NCI-H2029 treated with DMSO at 0.1 percent for 48 hours (cell line): ENCODE data around the gene TIMP3.
A peak's percentile ranks its signal among the peaks of the same experiment; 100 is the strongest.

Experiments used
- DNase-seq: peaks from one replicate; lab custom pipeline; 2025; lab: John Stamatoyannopoulos, UW

TIMP3 gene

DNA sequence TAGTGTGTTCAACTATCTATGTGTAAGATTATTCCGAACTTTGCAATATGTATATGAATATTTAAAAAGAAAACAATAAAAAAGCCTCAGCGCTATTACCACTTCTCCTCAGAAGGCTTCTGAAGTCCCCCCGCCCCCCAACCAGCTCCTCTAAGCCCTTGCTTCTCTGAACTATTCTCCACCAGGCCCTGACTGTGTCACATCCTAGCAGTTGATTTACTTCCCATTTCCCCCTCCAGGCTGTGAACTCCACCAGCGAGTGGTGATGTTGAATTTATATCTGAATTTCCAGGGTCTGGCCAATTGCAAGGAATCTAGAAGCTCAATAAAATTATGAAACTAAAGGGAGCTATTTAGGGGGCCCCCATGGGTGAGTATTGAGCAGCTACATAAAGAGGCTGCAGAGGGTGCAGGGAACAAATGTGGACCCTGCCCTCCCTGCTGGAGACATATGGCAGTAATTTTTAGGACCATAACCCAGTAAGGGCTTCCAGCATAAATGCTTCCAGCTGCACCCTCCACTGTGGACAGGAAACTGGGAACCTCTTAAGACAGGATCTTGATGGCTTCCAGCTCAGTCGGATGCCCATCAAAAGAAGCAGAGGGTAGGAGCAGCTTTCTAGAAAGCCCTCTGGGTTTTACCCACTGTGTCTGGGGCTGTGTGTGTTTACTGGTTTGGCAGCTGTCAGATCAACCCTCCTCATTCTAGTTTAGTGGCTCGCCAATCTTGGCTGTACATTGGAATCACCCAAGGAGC, 81.4 kb downstream of the TIMP3 start:
- no peak for DNase-seq

- DNase-seq, result no peak
Measured at GRCh38 chr22:32887324-32887980, 85.9 kb downstream of the TIMP3 start.

DNA sequence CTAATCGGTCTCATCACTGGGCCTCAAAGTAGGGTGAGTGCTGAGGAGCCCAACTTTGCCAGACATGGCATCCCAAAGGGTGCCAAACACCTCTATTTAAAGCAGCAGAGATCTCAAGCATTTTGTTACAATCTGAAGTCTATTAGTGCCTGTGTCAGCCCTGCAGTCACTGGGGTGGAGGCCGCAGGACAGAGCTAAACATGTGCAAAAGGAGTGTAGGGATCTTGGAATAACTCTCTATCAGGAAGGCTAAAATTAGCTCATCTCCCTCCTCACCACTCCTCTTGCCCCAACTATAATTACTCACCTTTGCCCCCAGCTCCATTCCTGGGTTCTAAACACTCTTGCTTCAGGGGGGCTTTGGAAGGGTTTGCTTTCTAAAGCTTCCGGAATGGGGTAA, 87.5 kb downstream of the TIMP3 start:
- no peak for DNase-seq

GRCh38 chr22:32896891-32897290, 95.4 kb downstream of the TIMP3 start:
- DNase-seq, result no peak

GRCh38 chr22:32897400-32897799, 95.9 kb downstream of the TIMP3 start:
- DNase-seq, result no peak

- DNase-seq, result no peak
Measured at GRCh38 chr22:32900886-32901635, 99.6 kb downstream of the TIMP3 start.

DNA sequence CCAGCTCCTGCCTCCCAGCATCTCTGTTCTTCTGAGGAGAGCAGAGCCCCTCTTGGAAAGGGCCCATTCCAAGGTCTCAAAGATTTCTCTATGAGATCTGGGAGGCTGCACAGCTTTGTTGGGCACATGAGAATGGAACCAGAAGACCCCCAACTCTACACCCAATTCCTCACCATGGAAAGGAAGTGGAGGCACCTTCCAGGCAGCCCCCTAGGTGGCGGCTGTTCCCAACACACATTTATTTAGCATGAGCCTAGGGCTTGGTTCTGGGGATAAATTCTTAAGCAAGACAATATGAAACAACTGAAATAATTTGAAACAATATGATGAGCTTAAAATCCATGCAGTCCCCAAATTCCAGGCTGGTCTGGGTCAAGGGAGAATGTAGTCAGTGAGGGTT, 100.4 kb downstream of the TIMP3 start:
- no peak for DNase-seq

GRCh38 chr22:32903507-32903906, 102.0 kb downstream of the TIMP3 start:
- no peak for DNase-seq

- peak; percentile 21 for DNase-seq
Measured at GRCh38 chr22:32904044-32904443, 102.5 kb downstream of the TIMP3 start.

- DNase-seq, result no peak
Measured at GRCh38 chr22:32905400-32905799, 103.9 kb downstream of the TIMP3 start.

DNA sequence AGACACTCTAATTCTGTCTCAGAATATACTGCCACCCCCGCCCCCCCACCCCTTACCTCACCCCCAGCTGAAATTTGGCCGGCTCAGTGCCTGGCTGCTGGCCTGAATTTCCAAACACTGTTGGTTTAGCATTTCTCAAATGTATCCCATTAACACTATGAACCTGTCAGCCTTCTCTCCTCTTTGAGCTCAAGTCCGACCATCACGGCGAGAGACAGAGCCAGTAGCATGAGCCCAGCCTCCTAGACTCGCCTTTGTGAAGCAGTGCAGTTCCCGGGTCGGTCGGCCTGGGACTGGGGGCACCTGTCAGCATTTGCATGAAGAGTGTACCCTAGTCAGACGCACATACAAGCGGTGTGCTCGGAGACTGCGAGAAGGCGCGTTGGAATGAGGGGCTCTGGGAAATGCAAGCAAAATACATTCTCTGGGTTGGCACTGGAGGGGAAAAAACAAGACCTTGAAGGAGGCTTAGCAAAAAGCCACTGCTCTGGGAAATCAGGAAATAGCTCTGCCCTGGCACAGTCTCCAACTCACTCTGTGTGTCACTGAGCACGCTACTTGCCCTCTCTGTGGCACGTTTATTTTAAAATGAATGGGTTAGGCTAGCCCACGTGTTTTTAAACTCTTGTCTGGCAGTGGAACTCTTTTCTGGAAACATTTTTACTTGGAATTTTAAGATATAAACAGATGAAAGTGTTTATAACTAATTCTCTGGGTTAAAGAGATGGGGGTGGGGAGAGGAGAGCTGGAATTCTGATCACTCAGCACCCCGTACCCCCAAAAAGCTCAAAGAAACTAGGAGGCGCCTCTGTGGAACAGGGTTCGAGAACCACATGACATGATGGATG, 108.3 kb downstream of the TIMP3 start:
- DNase-seq, result no peak

DNA sequence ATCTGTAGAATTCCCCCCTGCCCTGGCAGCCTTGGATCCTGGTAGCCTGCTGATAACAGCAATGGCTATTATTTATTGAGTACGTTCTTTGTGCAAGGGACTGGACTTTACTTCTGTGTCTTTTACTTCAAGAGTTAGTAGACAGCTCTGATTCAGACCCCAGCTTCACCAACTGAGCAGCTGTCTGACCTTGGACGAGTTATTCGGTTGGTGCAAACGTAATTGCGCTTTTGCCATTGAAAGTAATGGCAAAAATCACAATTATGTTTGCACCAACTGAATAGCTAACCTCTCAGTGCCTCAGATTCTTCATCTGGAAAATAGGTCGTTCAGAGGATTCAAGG, 108.9 kb downstream of the TIMP3 start:
- no peak for DNase-seq

GRCh38 chr22:32911503-32911902, 110.0 kb downstream of the TIMP3 start:
- no peak for DNase-seq
